Glomerular endothelial cell (primary cell): ENCODE data around the gene FIGN. TPM values are rescaled to one million over a fixed set of nuclear protein-coding genes. Genes with fewer than 3 reads are reported as not detected.

ENCODE experiments used
- DNase-seq: peaks from one replicate; pipeline ENCODE4 v3.0.0-alpha.2; 2011; ENCODE audit warnings: low read depth, low spot score; ENCODE audit errors: extremely low read depth
- total RNA-seq: library from RNA; depleted of rRNA; stranded (reverse); fragments of >200 nt; gene quantifications from 2 replicates; pipeline ENCODE4 v1.2.3, GENCODE V29; 2015

Gene FIGN
- total RNA-seq, 1 donor from 2014 or later: 3.0 TPM

- no peak for DNase-seq
Observed at GRCh38 chr2:163573652-163574051, 162.2 kb downstream of the FIGN start.

- no peak for DNase-seq
Observed at GRCh38 chr2:163572850-163573249, 163.0 kb downstream of the FIGN start.

- DNase-seq: no peak
Observed at GRCh38 chr2:163571423-163572102, 164.2 kb downstream of the FIGN start.

GRCh38 chr2:163570391-163570790 lies 165.4 kb downstream of the FIGN start:
- DNase-seq: no peak

- DNase-seq: no peak
Observed at GRCh38 chr2:163565192-163565591, 170.6 kb downstream of the FIGN start.

- DNase-seq: no peak
Observed at GRCh38 chr2:163564236-163564635, 171.6 kb downstream of the FIGN start.

GRCh38 chr2:163563336-163563735 lies 172.5 kb downstream of the FIGN start:
- no peak for DNase-seq

GRCh38 chr2:163558251-163559021 lies 177.4 kb downstream of the FIGN start:
- DNase-seq: no peak

GRCh38 chr2:163556511-163556910 lies 179.3 kb downstream of the FIGN start:
- DNase-seq: no peak

- DNase-seq: no peak
Observed at GRCh38 chr2:163554864-163555263, 180.9 kb downstream of the FIGN start.

GRCh38 chr2:163553601-163554000 lies 182.2 kb downstream of the FIGN start:
- DNase-seq: peak; percentile 33

GRCh38 chr2:163552758-163553157 lies 183.1 kb downstream of the FIGN start:
- DNase-seq: no peak

GRCh38 chr2:163551616-163552373 lies 184.0 kb downstream of the FIGN start:
- DNase-seq: no peak

GRCh38 chr2:163548970-163549369 lies 186.8 kb downstream of the FIGN start:
- DNase-seq: no peak
